ENCODE measurements around the gene SLC12A8. TPM values are rescaled to one million over a fixed set of nuclear protein-coding genes. Genes with fewer than 3 reads are reported as not detected.

Gene SLC12A8
- total RNA-seq, 1 donor from 2014 or later: 0.58 TPM

DNA sequence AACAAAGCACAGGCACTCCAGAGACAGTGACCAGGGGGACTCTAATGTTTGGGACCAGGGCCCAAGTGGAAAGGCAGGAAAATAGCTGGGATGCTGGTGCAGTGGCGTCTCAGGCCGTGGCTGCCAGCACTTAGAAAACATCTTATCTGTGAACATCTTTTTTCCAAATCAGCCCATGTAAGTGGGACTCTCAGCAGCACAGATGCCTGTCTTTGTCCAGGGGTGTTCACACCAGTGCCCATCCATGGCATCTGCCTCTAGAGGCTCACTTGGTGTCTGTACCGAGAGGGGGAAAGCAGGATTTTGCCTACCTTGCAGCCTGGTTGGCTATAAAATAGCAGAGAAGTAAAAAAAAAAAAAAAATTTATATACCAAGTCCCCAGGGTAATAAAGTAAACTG, 26.7 kb downstream of the SLC12A8 start:
- no peak for TF ChIP-seq CTCF (IDR thresholded peaks at IDR 0.05)
- Mint-ChIP-seq H3K27ac (no peak overlapping the region), H3K4me1 (peaks cover 3% of the 10 kb centered on the region), H3K27me3 (no peaks in the 10 kb centered on the region), H3K9me3 (no peaks in the 10 kb centered on the region), H3K36me3 (ENCODE audit: low read depth) (no peaks in the 10 kb centered on the region), H3K4me3 (no peak overlapping the region)
- intact Hi-C loops (cut with micrococcal nuclease): no loop called here
- ChIA-PET POLR2A (no interaction called here), CTCF (no interaction called here)
- ATAC-seq (ENCODE audit: low read depth) (no peak), DNase-seq (no peak)

- intact Hi-C loops (cut with micrococcal nuclease): no loop called here
- Mint-ChIP-seq H3K9me3 (no peaks in the 10 kb centered on the region), H3K27ac (no peak overlapping the region), H3K27me3 (no peaks in the 10 kb centered on the region), H3K4me1 (peaks cover 4% of the 10 kb centered on the region), H3K4me3 (no peak overlapping the region), H3K36me3 (ENCODE audit: low read depth) (no peaks in the 10 kb centered on the region)
- no peak for TF ChIP-seq CTCF (IDR thresholded peaks at IDR 0.05)
- ATAC-seq (ENCODE audit: low read depth) (no peak), DNase-seq (no peak)
- ChIA-PET POLR2A (no interaction called here), CTCF (no interaction called here)
Measured at GRCh38 chr3:125179884-125180240, 32.7 kb downstream of the SLC12A8 start.

GRCh38 chr3:125179143-125179883, 33.2 kb downstream of the SLC12A8 start:
- intact Hi-C loops (cut with micrococcal nuclease): no loop called here
- DNase-seq: no peak
- ChIA-PET POLR2A (no interaction called here), CTCF (no interaction called here)
- no peak for TF ChIP-seq CTCF (IDR thresholded peaks at IDR 0.05)
- Mint-ChIP-seq H3K36me3 (ENCODE audit: low read depth) (no peaks in the 10 kb centered on the region), H3K4me1 (peaks cover 4% of the 10 kb centered on the region), H3K9me3 (peaks cover 4% of the 10 kb centered on the region), H3K4me3 (no peak overlapping the region), H3K27ac (no peak overlapping the region), H3K27me3 (no peaks in the 10 kb centered on the region)
- ATAC-seq (ENCODE audit: low read depth): no peak

DNA sequence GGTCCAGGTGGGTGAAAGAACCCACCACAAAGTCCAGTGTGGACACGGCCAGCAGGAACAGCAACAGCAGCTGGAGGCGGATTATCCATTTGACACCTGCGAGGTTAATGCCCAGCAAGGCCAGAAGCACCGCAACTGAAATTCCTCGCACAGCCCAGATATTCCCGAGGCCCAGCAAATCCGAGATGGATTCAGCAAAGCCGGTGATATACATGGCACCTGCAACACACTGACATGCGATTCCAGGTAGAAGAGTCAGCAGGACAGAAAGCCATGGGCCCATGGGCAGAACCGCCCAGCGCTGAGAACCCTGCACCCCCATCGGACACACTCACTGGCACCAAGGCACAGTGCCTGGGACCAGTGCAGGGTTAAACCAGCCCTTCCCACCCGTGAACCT, 34.8 kb downstream of the SLC12A8 start:
- H3K27ac Mint-ChIP-seq: no peak overlapping the region
- ChIA-PET CTCF (no interaction called here), POLR2A (no interaction called here)
- no peak for TF ChIP-seq CTCF (IDR thresholded peaks at IDR 0.05)
- peaks cover 4% of the 10 kb centered on the region for H3K4me1 Mint-ChIP-seq
- no peak overlapping the region for H3K4me3 Mint-ChIP-seq
- H3K27me3 Mint-ChIP-seq: no peaks in the 10 kb centered on the region
- intact Hi-C loops (cut with micrococcal nuclease): no loop called here
- DNase-seq (no peak), ATAC-seq (ENCODE audit: low read depth) (no peak)
- no peaks in the 10 kb centered on the region for H3K36me3 Mint-ChIP-seq (ENCODE audit: low read depth)
- H3K9me3 Mint-ChIP-seq: peaks cover 11% of the 10 kb centered on the region

- Mint-ChIP-seq H3K9me3 (peaks cover 11% of the 10 kb centered on the region), H3K4me1 (peaks cover 4% of the 10 kb centered on the region), H3K4me3 (no peak overlapping the region), H3K36me3 (ENCODE audit: low read depth) (no peaks in the 10 kb centered on the region), H3K27ac (no peak overlapping the region), H3K27me3 (no peaks in the 10 kb centered on the region)
- intact Hi-C loops (cut with micrococcal nuclease): no loop called here
- ATAC-seq (ENCODE audit: low read depth): no peak
- ChIA-PET CTCF (no interaction called here), POLR2A (no interaction called here)
- no peak for DNase-seq
- TF ChIP-seq CTCF (IDR thresholded peaks at IDR 0.05): no peak
Measured at GRCh38 chr3:125175295-125176078, 37.1 kb downstream of the SLC12A8 start.
